NCI-H1436 treated with DMSO at 0.1 percent for 48 hours (cell line): ENCODE measurements around the gene PRX.

Experiments used
- DNase-seq: peaks from one replicate; lab custom pipeline; 2025; lab: John Stamatoyannopoulos, UW

PRX gene

GRCh38 chr19:40366697-40367561 is 46.2 kb downstream of the PRX start:
- DNase-seq, result no peak

- DNase-seq, result no peak
Measured at GRCh38 chr19:40365613-40366401, 47.4 kb downstream of the PRX start.

- DNase-seq, result no peak
Measured at GRCh38 chr19:40365010-40365409, 48.2 kb downstream of the PRX start.

GRCh38 chr19:40363069-40363468 is 50.1 kb downstream of the PRX start:
- DNase-seq, result no peak

DNA sequence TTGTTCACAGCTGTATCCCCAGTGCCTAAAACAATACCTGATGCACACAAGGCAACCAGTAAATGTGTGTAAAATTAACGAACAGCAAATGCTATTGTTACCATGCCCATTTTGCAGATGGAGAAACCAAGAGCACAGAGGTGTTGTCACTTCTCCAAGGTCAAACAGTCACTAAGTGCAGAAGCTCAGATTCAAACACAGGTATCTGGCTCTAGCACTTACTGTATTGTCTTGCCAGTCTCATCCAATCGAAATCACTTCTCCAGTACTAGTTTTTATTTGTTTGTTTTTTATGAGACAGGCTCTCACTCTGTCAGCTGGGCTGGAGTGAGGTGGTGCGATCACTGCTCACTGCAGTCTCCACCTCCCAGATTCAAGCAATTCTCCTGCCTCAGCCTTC is 51.0 kb downstream of the PRX start:
- no peak for DNase-seq

- DNase-seq, result no peak
Measured at GRCh38 chr19:40360708-40361241, 52.4 kb downstream of the PRX start.

DNA sequence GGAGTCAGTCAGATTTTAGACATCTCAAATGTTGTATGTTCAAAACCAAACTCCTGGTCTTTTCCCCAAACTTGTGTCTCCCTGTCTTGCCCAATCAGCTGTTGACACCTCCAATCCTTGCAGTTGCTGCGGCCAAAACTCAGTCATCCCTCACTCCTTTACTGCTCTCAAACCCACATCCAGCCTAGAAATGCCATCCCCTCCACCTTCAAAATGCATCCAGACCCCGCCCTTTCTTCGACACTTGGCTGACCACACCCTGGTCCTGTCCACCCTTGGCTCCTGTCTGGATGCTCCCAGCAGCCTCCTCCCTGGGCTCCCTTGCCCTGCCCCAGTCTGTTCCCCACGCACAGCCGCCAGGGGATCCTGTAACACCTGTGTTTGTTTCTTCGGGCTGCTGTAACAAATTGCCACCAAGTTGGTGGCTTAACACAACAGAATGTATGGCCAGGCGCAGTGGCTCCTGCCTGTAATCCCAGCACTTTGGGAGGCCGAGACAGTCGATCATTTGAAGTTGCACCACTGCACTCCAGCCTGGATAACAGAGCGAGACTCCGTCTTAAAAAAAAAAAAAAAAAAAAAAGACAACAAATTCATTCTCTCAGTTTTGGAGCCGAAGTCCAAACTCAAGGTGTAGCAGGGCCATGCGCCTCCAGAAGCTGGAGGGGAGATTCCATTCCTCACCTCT is 53.0 kb downstream of the PRX start:
- DNase-seq, result no peak

DNA sequence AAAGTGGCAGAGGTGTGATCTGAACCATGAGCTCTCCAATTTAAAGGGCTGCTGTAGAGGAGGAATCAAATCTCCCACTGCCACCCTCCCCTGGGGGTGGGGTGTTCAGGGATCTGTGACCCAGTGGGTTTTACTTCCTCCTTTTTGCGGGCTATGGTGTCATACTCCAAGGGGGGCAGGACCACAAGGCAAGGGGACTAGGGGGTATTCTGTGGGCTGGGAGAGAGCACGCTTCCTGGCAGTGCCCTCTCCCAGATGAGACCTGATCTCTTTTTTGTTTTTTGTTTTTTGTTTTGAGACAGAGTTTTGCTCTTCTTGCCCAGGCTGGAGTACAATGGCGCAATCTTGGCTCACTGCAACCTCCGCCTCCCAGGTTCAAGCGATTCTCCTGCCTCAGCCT is 54.4 kb downstream of the PRX start:
- no peak for DNase-seq

GRCh38 chr19:40357640-40358039 is 55.5 kb downstream of the PRX start:
- no peak for DNase-seq

- DNase-seq, result no peak
Measured at GRCh38 chr19:40356681-40357595, 56.2 kb downstream of the PRX start.

- DNase-seq, result no peak
Measured at GRCh38 chr19:40355975-40356680, 57.0 kb downstream of the PRX start.

DNA sequence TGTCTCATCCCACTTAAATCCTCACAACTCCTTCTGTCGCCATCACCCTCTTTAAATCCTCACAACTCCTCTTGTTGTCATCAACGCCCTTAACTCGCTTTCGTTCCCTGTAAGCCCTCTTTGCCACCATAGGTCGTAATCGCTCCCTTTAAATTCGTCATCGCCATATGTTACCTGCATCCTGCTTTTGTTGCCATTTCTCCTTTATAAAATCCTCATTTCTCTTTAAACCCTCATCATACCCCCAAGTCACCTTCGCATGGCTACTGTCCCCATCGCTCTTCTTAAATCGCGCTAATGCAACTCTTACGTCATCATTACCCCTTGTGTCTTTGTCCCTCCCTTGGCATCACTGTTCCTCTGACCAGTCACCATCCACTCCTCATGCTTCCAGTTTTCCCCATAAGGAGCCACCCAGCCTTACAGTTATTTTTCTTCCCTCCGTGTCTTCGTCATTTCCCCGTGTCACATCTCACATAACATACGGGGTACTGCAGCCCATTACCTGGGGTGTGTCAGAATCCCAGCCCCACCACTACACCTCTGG is 64.1 kb downstream of the PRX start:
- no peak for DNase-seq

- peak; percentile 92 for DNase-seq
Measured at GRCh38 chr19:40348125-40348913, 64.9 kb downstream of the PRX start, which contains the start of the genes C19orf47 and PLD3. C19orf47 (minus strand) TSS chr19:40348397; CDS start chr19:40341857, 6,540 bp downstream. PLD3 (plus strand) TSS chr19:40348695; CDS start chr19:40366484, 17,789 bp downstream.

DNA sequence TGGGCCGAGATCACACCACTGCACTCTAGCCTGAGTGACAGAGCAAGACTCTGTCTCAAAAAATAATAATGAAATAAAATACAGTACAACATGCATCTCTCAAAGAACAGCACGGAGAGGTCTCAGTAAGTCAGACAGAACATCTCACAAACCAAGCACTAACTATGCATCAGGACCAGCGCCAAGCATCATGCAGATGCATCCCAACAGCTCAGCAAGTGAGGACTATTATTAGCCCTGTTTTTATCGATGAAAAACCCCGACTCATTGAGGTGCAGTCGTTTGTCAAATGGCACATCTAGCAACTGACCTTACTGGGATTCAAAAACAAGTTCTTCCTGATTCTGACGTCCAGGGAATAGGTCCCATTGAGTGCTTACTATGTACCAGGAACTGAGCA is 68.8 kb downstream of the PRX start:
- DNase-seq, result no peak
